ENCODE data around the gene MX1.

Gene MX1

GRCh38 chr21:41466024-41466820 is 40.2 kb downstream of the MX1 start:
- no peak for DNase-seq

- no peak for DNase-seq
Observed at GRCh38 chr21:41470054-41470453, 44.0 kb downstream of the MX1 start.

GRCh38 chr21:41472753-41473548 is 46.9 kb downstream of the MX1 start:
- DNase-seq = no peak

- DNase-seq = peak; percentile 4
Observed at GRCh38 chr21:41475714-41476420, 49.8 kb downstream of the MX1 start.

- DNase-seq = no peak
Observed at GRCh38 chr21:41477641-41478318, 51.7 kb downstream of the MX1 start.

GRCh38 chr21:41478319-41479177 is 52.5 kb downstream of the MX1 start:
- DNase-seq = no peak

GRCh38 chr21:41479686-41480085 is 53.6 kb downstream of the MX1 start:
- no peak for DNase-seq

GRCh38 chr21:41480086-41480690 is 54.1 kb downstream of the MX1 start:
- no peak for DNase-seq

- DNase-seq = no peak
Observed at GRCh38 chr21:41481191-41481590, 55.2 kb downstream of the MX1 start.

GRCh38 chr21:41482301-41482700 is 56.3 kb downstream of the MX1 start:
- DNase-seq = no peak

GRCh38 chr21:41482980-41483379 is 56.9 kb downstream of the MX1 start:
- no peak for DNase-seq

- DNase-seq = no peak
Observed at GRCh38 chr21:41483415-41483814, 57.4 kb downstream of the MX1 start.

GRCh38 chr21:41483973-41484372 is 57.9 kb downstream of the MX1 start:
- DNase-seq = no peak

GRCh38 chr21:41487082-41487481 is 61.0 kb downstream of the MX1 start:
- no peak for DNase-seq

GRCh38 chr21:41488080-41488479 is 62.0 kb downstream of the MX1 start:
- DNase-seq = no peak

GRCh38 chr21:41489329-41489728 is 63.3 kb downstream of the MX1 start:
- no peak for DNase-seq

- no peak for DNase-seq
Observed at GRCh38 chr21:41490330-41490729, 64.3 kb downstream of the MX1 start.

- DNase-seq = no peak
Observed at GRCh38 chr21:41491412-41491811, 65.4 kb downstream of the MX1 start.

GRCh38 chr21:41494242-41494641 is 68.2 kb downstream of the MX1 start:
- DNase-seq = no peak

- DNase-seq = no peak
Observed at GRCh38 chr21:41497008-41497407, 71.0 kb downstream of the MX1 start.

- DNase-seq = no peak
Observed at GRCh38 chr21:41497788-41498187, 71.7 kb downstream of the MX1 start.

- DNase-seq = no peak
Observed at GRCh38 chr21:41499920-41500319, 73.9 kb downstream of the MX1 start.

Measured in hematopoietic multipotent progenitor cell treated with erythropoietin and hydrocortisone succinate and interleukin-3 and kit ligand, for 6 days (in vitro differentiated cells).